Body of pancreas (tissue), 4 donors: ENCODE data around the gene GRIK3. TPM values are rescaled to one million over a fixed set of nuclear protein-coding genes. Genes with fewer than 3 reads are reported as not detected.

Source experiments
- ATAC-seq: fragments of 150-250 bp; one replicate; pipeline ENCODE4 v1.9.1; 2016
- DNase-seq, 4 donors: peaks; one replicate each; pipeline ENCODE4 v3.0.0-alpha.2; 2019
- H3K27ac ChIP-seq, 4 donors: fragments of 200-600 bp; sonication (generic); 1 replicate in 3 of 4; 2 replicates in 1 of 4; pipeline versions ENCODE4 v1.5.1 to v1.6.1; 2016 to 2019; ENCODE audit warnings: mild to moderate bottlenecking in 1 of 4, mixed read lengths in 1 of 4, moderate library complexity in 1 of 4
- H3K27me3 ChIP-seq, 2 donors: fragments of 200-600 bp; sonication (generic); one replicate each; pipeline ENCODE4 v1.6.0; 2016; ENCODE audit warnings: mild to moderate bottlenecking in 1 of 2
- H3K36me3 ChIP-seq, 2 donors: fragments of 200-600 bp; sonication (generic); replicated peaks in 1 of 2; 2 replicates each; pipeline ENCODE4 v1.5.1; 2016; ENCODE audit warnings: low read depth in 2 of 2; ENCODE audit not compliant: insufficient read depth in 1 of 2
- H3K4me1 ChIP-seq: fragments of 200-600 bp; sonication (generic); one replicate; pipeline ENCODE4 v1.6.0; 2016
- H3K4me3 ChIP-seq, 2 donors: fragments of 200-600 bp; sonication (generic); 1 replicate in 1 of 2; 2 replicates in 1 of 2; pipeline ENCODE4 v1.5.1; 2016 to 2019
- H3K9me3 ChIP-seq, 3 donors: fragments of 200-600 bp; sonication (generic); 1 replicate in 2 of 3; 2 replicates in 1 of 3; pipeline ENCODE4 v1.5.1; 2016
- CTCF ChIP-seq, 7 experiments: fragments of 450-650 bp in 4 of 7; fragments of 200-600 bp in 3 of 7; sonication (generic) in 3 of 7; IDR thresholded peaks; one replicate each; pipeline ENCODE4 v1.5.1; 2016 to 2019; ENCODE audit warnings: antibody characterized with exemption in 7 of 7
- POLR2A ChIP-seq, 3 donors: fragments of 450-650 bp; IDR thresholded peaks; one replicate each; pipeline ENCODE4 v1.6.1; 2016; ENCODE audit warnings: antibody characterized with exemption in 3 of 3, mild to moderate bottlenecking in 2 of 3
- WGBS, 2 donors: methylation state at CpG; one replicate each; pipeline ENCODE4 v1.1.5; 2017; 5-methylcytosine and 5-hydroxymethylcytosine counted together
- intact Hi-C: fragments of 100-400 bp; cut with DNase I; formaldehyde crosslinking; loops from one replicate; pipeline ENCODE4 v1.15.1; 2023
- total RNA-seq, 2 donors: library from RNA; depleted of rRNA; stranded (reverse); fragments of >200 nt; gene quantifications; one replicate each; pipeline ENCODE4 v1.1.0, GENCODE V29; 2016

Gene GRIK3
- total RNA-seq, 2 donors from 2014 or later = under 0.01 to 0.99 TPM

GRCh38 chr1:36861375-36861774 is 172.9 kb downstream of the GRIK3 start:
- no peaks in the 10 kb centered on the region for H3K9me3 ChIP-seq
- 34 to 50% methylated on average over 2 of the region's 2 CpGs for WGBS, 2 donors
- intact Hi-C loops = no loop called here
- TF ChIP-seq POLR2A (IDR thresholded peaks at IDR 0.05) (no peak), CTCF (IDR thresholded peaks at IDR 0.05) (no peak)
- H3K4me1 ChIP-seq = no peaks in the 10 kb centered on the region
- H3K27me3 ChIP-seq = no peaks in the 10 kb centered on the region
- ATAC-seq = no peak
- DNase-seq = no peak
- no peak overlapping the region for H3K27ac ChIP-seq
- H3K36me3 ChIP-seq = no peaks in the 10 kb centered on the region
- H3K4me3 ChIP-seq = no peak overlapping the region

- Histone ChIP-seq H3K9me3 (no peaks in the 10 kb centered on the region), H3K4me3 (no peak overlapping the region), H3K36me3 (no peaks in the 10 kb centered on the region), H3K27ac (no peak overlapping the region), H3K27me3 (no peaks in the 10 kb centered on the region), H3K4me1 (no peaks in the 10 kb centered on the region)
- WGBS, 2 donors = 54 to 67% methylated on average over 10 of the region's 10 CpGs
- DNase-seq (no peak), ATAC-seq (no peak)
- intact Hi-C loops = no loop called here
- TF ChIP-seq CTCF (IDR thresholded peaks at IDR 0.05) (no peak), POLR2A (IDR thresholded peaks at IDR 0.05) (no peak)
Observed at GRCh38 chr1:36859926-36860325, 174.4 kb downstream of the GRIK3 start.

GRCh38 chr1:36858981-36859380 is 175.3 kb downstream of the GRIK3 start:
- no peaks in the 10 kb centered on the region for H3K4me1 ChIP-seq
- 67 to 88% methylated on average over 1 to 14 of the region's 14 CpGs for WGBS, 2 donors
- no peak for DNase-seq
- H3K36me3 ChIP-seq = no peaks in the 10 kb centered on the region
- intact Hi-C loops = no loop called here
- no peak for ATAC-seq
- H3K27ac ChIP-seq = no peak overlapping the region
- H3K9me3 ChIP-seq = no peaks in the 10 kb centered on the region
- no peaks in the 10 kb centered on the region for H3K27me3 ChIP-seq
- no peak for TF ChIP-seq CTCF (IDR thresholded peaks at IDR 0.05)
- TF ChIP-seq POLR2A (IDR thresholded peaks at IDR 0.05) = no peak
- H3K4me3 ChIP-seq = no peak overlapping the region

- ATAC-seq (no peak), DNase-seq (no peak)
- Histone ChIP-seq H3K27ac (no peak overlapping the region), H3K4me3 (no peak overlapping the region), H3K9me3 (no peaks in the 10 kb centered on the region), H3K27me3 (no peaks in the 10 kb centered on the region), H3K36me3 (no peaks in the 10 kb centered on the region), H3K4me1 (no peaks in the 10 kb centered on the region)
- intact Hi-C loops = no loop called here
- TF ChIP-seq CTCF (IDR thresholded peaks at IDR 0.05) (no peak), POLR2A (IDR thresholded peaks at IDR 0.05) (no peak)
- WGBS, 2 donors = 83 to 98% methylated on average over 5 of the region's 5 CpGs
Observed at GRCh38 chr1:36858553-36858952, 175.8 kb downstream of the GRIK3 start.

- Histone ChIP-seq H3K27me3 (no peaks in the 10 kb centered on the region), H3K27ac (no peak overlapping the region), H3K4me1 (no peaks in the 10 kb centered on the region), H3K36me3 (no peaks in the 10 kb centered on the region), H3K9me3 (no peaks in the 10 kb centered on the region), H3K4me3 (no peak overlapping the region)
- 64 to 71% methylated on average over 5 of the region's 5 CpGs for WGBS, 2 donors
- TF ChIP-seq POLR2A (IDR thresholded peaks at IDR 0.05) (no peak), CTCF (IDR thresholded peaks at IDR 0.05) (no peak)
- DNase-seq = no peak
- intact Hi-C loops = no loop called here
- ATAC-seq = no peak
Observed at GRCh38 chr1:36857754-36858153, 176.6 kb downstream of the GRIK3 start.
